ENCODE results near the gene SLCO3A1. TPM values are rescaled to one million over a fixed set of nuclear protein-coding genes. Genes with fewer than 3 reads are reported as not detected.
"Not testable (repeated sequence)": the region's sequence is repeated elsewhere in the genome, so short reads cannot be mapped to it uniquely, and the experiment has no call there.

Gene SLCO3A1
- total RNA-seq, 1 experiment from 2014 or later, result 1.4 TPM

DNA sequence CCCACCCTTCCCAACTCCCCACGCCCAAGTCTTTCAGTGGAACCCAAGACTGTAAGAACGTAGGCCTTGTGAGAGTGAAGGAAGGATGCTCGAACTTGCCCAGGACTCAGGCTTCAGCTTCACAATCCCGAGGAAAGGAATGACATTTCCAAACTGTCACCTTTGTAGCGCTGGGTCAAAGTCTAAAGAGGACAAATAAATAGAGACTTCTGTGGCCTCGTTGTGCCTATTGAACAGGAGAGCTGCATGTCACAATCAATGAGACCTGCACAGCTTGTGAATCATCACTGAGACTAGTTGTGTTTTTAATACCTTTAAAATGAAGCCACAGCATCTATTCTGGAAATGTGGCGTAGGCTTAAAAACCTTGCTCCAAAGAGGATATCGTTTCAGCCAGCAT is 317.4 kb downstream of the SLCO3A1 start:
- no peaks in the 10 kb centered on the region for H3K27me3 ChIP-seq (ENCODE audit: control insufficient read depth, insufficient read depth, low read length)
- no peaks in the 10 kb centered on the region; the same call in 1 of the 2 replicates for H3K36me3 ChIP-seq (replicated peaks; ENCODE audit: control insufficient read depth, insufficient read depth, low read length)
- H3K4me3 ChIP-seq (ENCODE audit: insufficient read depth, low read depth, low read length), result no peak overlapping the region
- no peak for DNase-seq

DNA sequence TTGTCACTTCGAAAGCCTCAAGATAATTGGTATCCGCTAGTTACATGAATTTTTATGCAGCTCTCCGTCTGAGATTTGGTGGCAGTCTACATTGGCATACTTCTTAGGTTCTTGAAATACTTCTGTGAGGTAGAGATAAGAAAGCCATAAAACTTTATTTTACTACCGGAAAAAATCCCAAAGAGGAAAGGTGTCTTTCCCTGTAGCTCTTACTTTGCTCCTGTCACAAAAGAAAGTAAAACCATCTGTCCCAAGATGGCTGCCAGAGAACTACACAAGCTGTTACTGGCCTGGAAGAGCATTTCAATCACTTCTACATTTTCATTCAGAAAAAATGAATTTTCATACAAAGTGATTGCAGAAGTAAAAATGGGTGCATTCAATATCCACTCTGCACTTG is 325.4 kb downstream of the SLCO3A1 start:
- Histone ChIP-seq H3K4me3 (ENCODE audit: insufficient read depth, low read depth, low read length) (no peak overlapping the region), H3K27me3 (ENCODE audit: control insufficient read depth, insufficient read depth, low read length) (no peaks in the 10 kb centered on the region), H3K36me3 (replicated peaks; ENCODE audit: control insufficient read depth, insufficient read depth, low read length) (no peaks in the 10 kb centered on the region)
- DNase-seq, result no peak

DNA sequence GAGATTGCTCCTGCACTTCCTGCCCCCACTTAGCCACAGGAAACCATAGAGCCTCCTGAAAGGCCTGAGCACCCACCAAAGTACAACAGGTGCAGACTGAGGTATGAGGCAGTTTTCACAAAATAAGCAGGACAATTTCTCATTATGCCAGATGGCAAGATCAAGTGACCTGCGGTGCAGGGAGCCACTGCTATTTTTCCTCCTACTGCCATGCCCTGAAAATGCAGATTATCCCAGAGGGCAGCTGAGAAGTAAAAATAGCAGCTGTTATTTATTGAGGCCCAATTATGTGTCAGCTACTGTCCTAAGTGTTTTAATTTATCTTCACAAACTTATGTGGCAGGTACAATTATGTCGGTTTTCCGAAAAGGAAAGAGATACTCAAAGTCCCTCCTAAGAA is 330.6 kb downstream of the SLCO3A1 start:
- Histone ChIP-seq H3K27me3 (ENCODE audit: control insufficient read depth, insufficient read depth, low read length) (no peaks in the 10 kb centered on the region), H3K36me3 (replicated peaks; ENCODE audit: control insufficient read depth, insufficient read depth, low read length) (no peaks in the 10 kb centered on the region), H3K4me3 (ENCODE audit: insufficient read depth, low read depth, low read length) (no peak overlapping the region)
- DNase-seq, result no peak

- Histone ChIP-seq H3K36me3 (replicated peaks; ENCODE audit: control insufficient read depth, insufficient read depth, low read length) (no peaks in the 10 kb centered on the region), H3K27me3 (ENCODE audit: control insufficient read depth, insufficient read depth, low read length) (no peaks in the 10 kb centered on the region), H3K4me3 (ENCODE audit: insufficient read depth, low read depth, low read length) (no peak overlapping the region)
- DNase-seq, result no peak
Observed at GRCh38 chr15:92184679-92185230, 331.2 kb downstream of the SLCO3A1 start.

DNA sequence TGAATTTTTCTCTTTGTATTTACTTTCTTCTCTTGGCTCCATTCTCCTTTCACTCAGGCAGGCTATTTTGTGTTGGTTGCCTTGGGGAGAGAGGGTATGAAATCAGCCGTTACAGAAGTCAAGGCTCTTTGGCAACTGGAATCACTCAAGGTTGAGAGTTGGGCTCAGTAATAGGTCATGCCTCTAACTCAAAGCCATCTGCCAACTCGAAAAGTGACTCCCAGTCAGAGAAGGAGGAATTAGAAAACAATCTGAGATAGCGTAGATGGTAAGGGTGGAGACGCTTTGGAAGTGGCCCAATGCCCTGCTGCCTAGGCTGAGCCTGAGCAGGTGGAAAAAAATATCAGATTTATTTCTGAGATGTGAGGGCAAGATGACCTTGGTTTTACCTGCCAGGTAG is 334.5 kb downstream of the SLCO3A1 start:
- Histone ChIP-seq H3K4me3 (ENCODE audit: insufficient read depth, low read depth, low read length) (no peak overlapping the region), H3K36me3 (replicated peaks; ENCODE audit: control insufficient read depth, insufficient read depth, low read length) (no peaks in the 10 kb centered on the region)

GRCh38 chr15:92189166-92189565 is 335.7 kb downstream of the SLCO3A1 start:
- H3K4me3 ChIP-seq (ENCODE audit: insufficient read depth, low read depth, low read length), result no peak overlapping the region
- no peak for DNase-seq
- H3K36me3 ChIP-seq (replicated peaks; ENCODE audit: control insufficient read depth, insufficient read depth, low read length), result no peaks in the 10 kb centered on the region
- no peaks in the 10 kb centered on the region for H3K27me3 ChIP-seq (ENCODE audit: control insufficient read depth, insufficient read depth, low read length)

More for the DNA sequence above, 334.5 kb downstream of the SLCO3A1 start:
- DNase-seq, result no peak
- H3K27me3 ChIP-seq (ENCODE audit: control insufficient read depth, insufficient read depth, low read length), result no peaks in the 10 kb centered on the region

DNA sequence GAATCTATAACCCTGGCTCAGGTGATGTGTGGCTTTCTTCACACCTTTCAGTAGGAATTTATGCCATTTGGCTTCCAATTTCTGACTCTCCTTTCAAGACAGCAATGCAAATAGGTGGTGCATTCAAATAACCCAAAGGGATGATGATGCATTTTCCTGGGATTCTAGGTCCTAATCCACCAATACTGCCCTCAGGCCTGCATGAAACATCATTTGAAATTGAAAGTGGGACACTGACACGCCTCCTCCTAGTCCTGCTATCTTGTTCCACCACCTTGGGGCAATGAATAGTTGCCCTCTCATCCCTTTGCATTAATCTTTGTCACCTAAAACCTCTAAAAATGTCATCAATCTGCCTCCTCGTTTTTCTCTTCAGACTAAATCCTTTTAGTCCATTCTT is 341.7 kb downstream of the SLCO3A1 start:
- DNase-seq, result no peak
- Histone ChIP-seq H3K4me3 (ENCODE audit: insufficient read depth, low read depth, low read length) (no peak overlapping the region), H3K27me3 (ENCODE audit: control insufficient read depth, insufficient read depth, low read length) (no peaks in the 10 kb centered on the region), H3K36me3 (replicated peaks; ENCODE audit: control insufficient read depth, insufficient read depth, low read length) (no peaks in the 10 kb centered on the region)

- Histone ChIP-seq H3K36me3 (replicated peaks; ENCODE audit: control insufficient read depth, insufficient read depth, low read length) (no peaks in the 10 kb centered on the region), H3K4me3 (ENCODE audit: insufficient read depth, low read depth, low read length) (no peak overlapping the region), H3K27me3 (ENCODE audit: control insufficient read depth, insufficient read depth, low read length) (no peaks in the 10 kb centered on the region)
- no peak for DNase-seq
Observed at GRCh38 chr15:92196342-92196741, 342.8 kb downstream of the SLCO3A1 start.

GRCh38 chr15:92197746-92198145 is 344.2 kb downstream of the SLCO3A1 start:
- Histone ChIP-seq H3K4me3 (ENCODE audit: insufficient read depth, low read depth, low read length) (no peak overlapping the region), H3K36me3 (replicated peaks; ENCODE audit: control insufficient read depth, insufficient read depth, low read length) (no peaks in the 10 kb centered on the region), H3K27me3 (ENCODE audit: control insufficient read depth, insufficient read depth, low read length) (no peaks in the 10 kb centered on the region)
- no peak for DNase-seq

DNA sequence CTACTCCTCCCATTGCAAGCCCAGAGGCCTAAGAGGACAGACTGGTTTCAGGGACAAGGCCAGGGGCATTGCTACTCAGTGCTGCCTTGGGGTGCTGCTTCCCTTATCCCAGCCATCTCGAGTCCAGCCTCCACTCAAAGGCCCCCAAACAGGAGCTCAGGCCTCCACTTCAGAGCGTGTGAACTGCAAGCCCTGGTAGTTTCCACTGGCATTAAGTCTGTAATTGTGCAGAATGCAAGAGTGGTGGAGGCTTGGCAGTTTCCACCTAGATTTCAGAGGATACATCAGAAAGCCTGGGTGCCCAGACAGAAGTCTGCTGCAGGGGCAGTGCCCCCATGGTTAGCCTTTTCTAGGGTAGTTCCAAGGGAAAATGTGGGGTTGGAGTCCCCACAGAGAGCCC is 347.4 kb downstream of the SLCO3A1 start:
- no peak overlapping the region for H3K4me3 ChIP-seq (ENCODE audit: insufficient read depth, low read depth, low read length)
- no peaks in the 10 kb centered on the region for H3K27me3 ChIP-seq (ENCODE audit: control insufficient read depth, insufficient read depth, low read length)
- no peaks in the 10 kb centered on the region for H3K36me3 ChIP-seq (replicated peaks; ENCODE audit: control insufficient read depth, insufficient read depth, low read length)
- no peak for DNase-seq

- no peaks in the 10 kb centered on the region for H3K36me3 ChIP-seq (replicated peaks; ENCODE audit: control insufficient read depth, insufficient read depth, low read length)
- H3K4me3 ChIP-seq (ENCODE audit: insufficient read depth, low read depth, low read length), result no peak overlapping the region
- no peaks in the 10 kb centered on the region for H3K27me3 ChIP-seq (ENCODE audit: control insufficient read depth, insufficient read depth, low read length)
- peak; percentile 9 for DNase-seq
Observed at GRCh38 chr15:92205255-92205739, 351.8 kb downstream of the SLCO3A1 start.

GRCh38 chr15:92207601-92208000 is 354.1 kb downstream of the SLCO3A1 start:
- H3K27me3 ChIP-seq (ENCODE audit: control insufficient read depth, insufficient read depth, low read length); DNase-seq; H3K36me3 ChIP-seq (replicated peaks; ENCODE audit: control insufficient read depth, insufficient read depth, low read length); H3K4me3 ChIP-seq (ENCODE audit: insufficient read depth, low read depth, low read length): not testable (repeated sequence)
